ENCODE results near the gene LRRC8D.

GRCh38 chr1:89966656-89967055 is 145.8 kb downstream of the LRRC8D start:
- TF ChIP-seq, protein P1, sequence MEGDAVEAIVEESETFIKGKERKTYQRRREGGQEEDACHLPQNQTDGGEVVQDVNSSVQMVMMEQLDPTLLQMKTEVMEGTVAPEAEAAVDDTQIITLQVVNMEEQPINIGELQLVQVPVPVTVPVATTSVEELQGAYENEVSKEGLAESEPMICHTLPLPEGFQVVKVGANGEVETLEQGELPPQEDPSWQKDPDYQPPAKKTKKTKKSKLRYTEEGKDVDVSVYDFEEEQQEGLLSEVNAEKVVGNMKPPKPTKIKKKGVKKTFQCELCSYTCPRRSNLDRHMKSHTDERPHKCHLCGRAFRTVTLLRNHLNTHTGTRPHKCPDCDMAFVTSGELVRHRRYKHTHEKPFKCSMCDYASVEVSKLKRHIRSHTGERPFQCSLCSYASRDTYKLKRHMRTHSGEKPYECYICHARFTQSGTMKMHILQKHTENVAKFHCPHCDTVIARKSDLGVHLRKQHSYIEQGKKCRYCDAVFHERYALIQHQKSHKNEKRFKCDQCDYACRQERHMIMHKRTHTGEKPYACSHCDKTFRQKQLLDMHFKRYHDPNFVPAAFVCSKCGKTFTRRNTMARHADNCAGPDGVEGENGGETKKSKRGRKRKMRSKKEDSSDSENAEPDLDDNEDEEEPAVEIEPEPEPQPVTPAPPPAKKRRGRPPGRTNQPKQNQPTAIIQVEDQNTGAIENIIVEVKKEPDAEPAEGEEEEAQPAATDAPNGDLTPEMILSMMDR (IDR thresholded peaks at IDR 0.05; ENCODE audit: low read depth, low read length): no peak
- TF ChIP-seq POLR2A (IDR thresholded peaks at IDR 0.05; ENCODE audit: extremely low read depth, insufficient read length) (no peak), MYC (IDR thresholded peaks at IDR 0.05; ENCODE audit: low read depth, low read length) (no peak)
- TF ChIP-seq, protein P2, sequence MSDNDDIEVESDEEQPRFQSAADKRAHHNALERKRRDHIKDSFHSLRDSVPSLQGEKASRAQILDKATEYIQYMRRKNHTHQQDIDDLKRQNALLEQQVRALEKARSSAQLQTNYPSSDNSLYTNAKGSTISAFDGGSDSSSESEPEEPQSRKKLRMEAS (IDR thresholded peaks at IDR 0.05; ENCODE audit: low read depth, low read length): no peak
